Hepatic stellate cell (primary cell): ENCODE results near the gene INSIG1.

ENCODE experiments used
- DNase-seq: peaks from one replicate; pipeline ENCODE4 v3.0.0; 2011; ENCODE audit warnings: low spot score

Gene INSIG1

DNA sequence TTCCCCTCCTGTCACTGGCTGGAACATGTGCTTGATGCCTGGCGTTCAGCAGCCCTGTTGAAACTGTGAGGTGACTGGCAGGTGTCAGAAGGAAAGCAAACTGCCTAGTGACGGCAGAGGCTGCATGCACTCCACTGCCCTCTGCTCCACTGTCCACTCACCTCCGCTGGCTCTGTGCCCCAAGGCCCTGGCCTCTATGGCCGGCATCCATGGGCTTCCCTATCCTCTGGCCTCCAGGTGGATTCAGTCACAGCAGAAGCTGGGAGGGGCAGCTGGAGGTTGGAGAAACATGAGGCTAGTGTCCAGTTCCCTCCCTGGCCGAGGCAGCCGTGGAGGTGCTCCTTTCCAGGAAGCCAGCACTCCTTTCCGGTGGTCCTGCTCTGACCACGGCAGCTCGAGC, 31.2 kb upstream of the INSIG1 start:
- DNase-seq: no peak

DNA sequence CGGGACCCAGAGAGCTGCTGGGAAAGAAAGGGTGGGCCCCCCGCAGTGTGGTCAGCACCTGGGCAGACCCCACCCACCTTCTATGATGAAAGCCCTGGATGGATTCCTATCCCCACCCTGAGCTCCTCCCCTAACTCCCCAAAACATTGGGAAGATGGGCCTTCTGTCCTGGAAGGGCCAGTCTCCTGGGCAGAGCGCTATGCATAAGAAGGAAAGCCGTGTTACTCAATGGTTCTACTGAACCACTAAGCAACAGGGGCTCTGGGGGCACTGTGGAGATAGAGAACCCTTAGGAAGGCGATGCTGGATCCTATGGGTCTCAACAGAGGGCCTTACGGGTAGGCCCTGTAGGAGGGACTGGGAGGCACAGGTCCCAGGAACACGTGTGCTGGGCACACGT, 30.7 kb upstream of the INSIG1 start:
- no peak for DNase-seq

DNA sequence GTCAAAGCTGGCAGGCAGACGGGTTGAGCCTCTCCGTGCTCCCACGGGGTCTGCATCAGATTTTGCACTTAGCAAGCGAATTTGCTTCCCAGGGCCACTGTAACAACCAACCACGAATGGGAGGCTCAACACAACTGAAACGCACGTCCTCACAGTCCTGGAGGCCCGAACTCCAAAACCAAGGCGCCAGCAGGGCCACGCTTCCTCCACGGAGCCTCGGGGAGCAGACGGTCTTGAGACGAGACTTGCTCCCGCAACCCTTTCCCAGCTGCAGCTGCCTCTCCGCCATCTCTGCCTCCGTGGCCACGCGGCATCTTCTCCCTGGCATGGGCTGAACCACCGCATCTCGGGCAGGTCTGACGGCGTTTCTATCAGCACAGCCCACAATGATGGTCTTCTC, 30.2 kb upstream of the INSIG1 start:
- DNase-seq: no peak

DNA sequence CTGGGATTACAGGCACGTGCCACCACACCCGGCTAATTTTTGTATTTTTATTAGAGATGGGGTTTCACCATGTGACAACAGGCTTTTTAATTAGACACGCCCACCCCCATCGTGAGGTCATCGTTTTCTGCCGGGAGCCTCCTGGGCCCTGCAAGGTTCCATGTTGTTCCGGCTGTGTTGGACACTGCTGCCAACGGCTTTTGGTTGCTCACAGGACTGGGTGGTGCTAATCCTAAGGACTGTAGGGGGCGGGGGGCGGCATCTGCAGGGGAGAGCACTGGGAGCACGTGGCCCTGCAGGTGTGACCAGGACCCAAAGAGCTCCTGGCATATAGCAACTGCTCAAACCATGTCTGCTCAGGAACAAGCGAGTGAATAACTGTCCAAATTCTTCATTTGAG, 29.5 kb upstream of the INSIG1 start:
- no peak for DNase-seq

DNA sequence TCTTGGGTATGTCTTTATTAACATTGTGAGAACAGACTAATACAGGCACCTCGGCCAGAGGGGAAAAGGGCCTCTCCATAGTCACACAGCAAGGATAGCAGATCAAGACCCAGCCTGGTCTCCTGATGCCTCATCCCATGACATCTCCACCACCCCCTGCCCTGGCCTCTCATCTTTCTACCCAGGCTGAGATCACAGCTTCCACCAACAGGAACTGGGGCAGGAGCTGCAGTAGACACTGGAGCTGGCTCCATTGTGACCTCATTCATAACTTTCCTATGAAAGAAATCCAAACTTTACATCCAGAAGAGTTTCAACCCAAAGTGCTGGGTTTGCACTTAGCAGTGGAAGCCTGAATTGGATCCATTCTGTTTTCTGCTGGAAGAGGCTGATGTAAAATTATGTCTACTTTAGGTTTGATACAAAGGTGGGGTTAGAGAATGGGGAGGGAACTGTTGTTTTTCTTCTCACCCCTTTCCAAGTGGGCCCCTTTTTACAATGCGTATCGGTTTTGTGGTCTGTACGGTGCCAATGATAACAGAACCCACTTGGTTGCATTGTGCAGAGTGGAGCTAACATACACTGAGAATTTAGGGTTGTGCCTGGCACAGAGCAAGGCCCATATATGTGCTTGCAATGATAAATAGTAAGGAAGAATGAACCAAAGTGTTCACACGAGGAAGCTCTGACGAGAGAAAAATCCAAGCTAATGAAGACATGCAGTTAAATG, 28.6 kb upstream of the INSIG1 start:
- no peak for DNase-seq

DNA sequence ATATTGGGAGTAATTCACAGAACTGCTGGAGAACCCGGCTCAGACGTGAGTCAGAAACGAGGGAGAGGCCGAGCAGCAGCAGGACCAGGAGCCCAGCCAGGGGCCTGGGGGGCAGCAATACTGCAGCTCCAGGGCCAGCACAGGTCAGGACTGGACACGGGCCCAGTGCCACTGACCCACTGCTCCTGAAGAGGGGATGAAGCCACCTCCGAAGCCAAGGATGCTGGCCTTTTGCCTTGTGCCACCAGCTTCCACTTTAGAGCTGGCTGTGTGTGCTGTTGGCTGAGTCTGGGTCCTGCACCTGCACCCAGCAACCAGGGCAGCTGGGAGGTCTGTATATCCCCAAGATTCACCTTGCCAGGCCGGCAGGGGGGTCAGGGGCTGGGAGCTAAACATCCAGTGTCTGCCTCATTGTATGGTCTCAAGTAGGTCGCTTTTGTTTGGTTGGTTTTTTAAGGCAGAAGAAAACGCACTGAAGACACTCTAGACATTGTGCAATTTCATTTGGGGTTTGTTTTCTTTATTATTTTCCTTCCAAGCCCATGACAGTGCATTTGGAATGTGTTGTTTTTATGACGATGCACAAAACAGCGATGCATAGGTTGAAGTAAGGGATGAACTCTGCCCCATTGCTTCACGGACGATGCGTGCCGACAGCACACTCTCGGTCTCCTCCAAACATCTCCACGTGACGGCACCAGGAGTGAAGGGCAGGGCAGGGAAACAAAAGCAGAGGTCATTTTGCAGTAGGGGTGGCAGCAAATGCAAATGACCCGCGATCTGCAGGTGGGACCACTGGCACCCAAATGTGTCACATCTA, 27.7 kb upstream of the INSIG1 start:
- no peak for DNase-seq

DNA sequence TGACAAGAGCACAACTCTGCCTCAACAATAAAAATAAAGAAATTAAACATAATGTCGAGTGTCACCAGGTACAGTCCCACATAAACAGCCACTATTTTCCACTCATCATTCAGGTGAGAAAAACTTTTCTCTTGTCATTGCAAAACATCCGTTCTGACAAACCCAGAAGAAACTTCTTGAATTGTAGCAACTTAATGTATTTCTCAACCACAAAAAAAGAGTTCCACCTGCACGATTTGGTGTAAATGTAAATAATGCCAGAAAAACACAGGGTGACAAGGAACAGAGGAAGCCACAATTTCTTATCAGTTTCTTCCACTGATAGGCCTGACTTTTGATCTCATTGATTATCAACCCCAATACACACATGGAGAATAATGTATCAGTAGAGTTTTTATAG, 26.8 kb upstream of the INSIG1 start:
- no peak for DNase-seq

DNA sequence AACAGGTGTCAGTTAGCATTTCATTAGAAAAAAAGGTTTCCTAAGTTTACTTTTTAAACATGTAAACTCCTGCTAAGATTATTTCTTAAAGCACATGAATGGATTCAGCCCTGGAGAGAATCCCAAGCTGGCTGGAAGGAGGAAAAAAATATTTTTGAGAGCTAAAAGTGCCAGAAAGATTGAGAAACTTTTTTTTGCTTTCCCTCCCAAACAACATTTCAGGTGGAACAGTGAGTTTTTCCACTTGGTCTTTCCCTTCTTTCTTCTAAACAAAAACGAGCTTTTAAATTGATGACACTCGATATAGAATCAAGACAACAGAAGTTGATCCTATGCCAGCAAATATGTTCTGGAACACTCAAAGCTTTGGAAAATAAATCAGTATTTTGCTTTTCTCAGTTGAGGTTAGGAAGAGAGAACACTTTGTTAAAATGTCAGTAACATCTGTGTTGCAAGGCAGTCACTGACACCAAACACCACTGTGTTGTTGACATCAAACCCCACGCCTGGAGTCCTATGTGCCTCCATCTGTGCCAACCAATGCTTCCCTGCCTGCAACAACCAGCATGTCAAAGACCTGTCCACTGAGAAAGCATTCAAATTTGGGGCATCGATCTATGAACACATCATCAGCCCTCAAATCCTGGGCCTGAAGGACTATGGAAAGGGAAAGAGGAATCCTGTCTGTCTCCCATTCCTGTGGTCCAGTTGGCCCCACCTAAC, 22.9 kb upstream of the INSIG1 start:
- no peak for DNase-seq

DNA sequence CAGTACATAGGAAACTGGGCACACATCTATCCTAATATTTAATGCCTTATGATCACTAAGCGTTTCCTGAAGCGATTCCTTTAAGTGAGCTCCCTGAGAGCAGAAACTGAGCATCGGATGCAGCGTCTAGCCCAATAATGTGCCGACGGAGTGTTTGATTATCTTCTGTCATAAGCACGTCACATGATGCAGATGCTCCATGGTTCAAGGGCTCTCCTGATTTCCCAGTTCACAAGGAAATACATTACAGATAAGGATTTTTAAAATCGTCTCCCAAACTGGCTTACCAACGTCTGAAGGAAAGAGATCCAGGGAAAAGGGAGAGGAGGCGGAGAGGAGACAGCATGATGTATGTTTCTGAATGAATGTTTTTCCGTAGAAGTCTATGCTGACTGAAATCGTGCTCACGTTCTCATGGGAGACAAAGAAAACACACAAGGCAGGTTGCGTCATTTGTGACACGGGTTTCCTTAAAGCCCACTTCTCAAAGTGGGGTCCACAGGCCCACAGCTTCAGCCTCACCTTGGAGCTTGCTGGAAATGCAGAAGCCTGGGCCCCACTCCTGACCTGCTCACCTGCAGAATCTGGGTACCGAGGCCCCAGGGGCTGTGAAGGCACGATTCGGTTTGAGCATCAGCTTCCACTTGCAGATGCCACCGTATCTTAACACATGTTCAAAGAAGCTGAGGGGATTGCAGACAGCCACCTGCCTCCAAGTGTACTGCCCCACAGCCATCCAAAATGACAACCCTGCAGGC, 21.5 kb upstream of the INSIG1 start:
- no peak for DNase-seq

DNA sequence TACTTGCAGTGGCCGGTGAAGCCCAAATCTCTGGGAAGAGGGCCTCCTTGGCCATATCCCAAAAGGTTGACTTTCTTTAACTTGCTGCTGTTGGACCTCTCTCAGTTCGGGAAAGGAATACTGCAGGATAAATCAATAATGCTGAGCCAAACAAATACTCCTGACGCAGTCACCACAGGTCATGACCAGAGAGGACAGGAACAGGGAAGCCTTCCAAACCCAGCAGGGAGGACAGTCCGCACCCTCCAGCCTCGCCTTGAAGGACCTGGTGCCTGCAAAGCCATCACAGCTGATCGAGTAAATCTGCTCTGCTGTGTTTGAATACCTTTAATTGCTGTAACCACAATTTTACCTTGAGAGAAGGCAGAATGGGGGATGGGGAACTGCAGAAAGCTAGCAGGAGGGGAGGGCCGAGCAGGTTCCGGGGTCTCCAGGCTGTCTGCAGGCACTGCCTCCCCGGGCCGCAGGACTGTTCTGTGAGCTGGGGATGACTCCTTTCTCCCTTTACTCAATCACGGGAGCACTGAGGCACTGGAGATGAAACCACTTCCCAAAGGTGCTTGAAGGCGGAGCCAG, 20.8 kb upstream of the INSIG1 start:
- no peak for DNase-seq

DNA sequence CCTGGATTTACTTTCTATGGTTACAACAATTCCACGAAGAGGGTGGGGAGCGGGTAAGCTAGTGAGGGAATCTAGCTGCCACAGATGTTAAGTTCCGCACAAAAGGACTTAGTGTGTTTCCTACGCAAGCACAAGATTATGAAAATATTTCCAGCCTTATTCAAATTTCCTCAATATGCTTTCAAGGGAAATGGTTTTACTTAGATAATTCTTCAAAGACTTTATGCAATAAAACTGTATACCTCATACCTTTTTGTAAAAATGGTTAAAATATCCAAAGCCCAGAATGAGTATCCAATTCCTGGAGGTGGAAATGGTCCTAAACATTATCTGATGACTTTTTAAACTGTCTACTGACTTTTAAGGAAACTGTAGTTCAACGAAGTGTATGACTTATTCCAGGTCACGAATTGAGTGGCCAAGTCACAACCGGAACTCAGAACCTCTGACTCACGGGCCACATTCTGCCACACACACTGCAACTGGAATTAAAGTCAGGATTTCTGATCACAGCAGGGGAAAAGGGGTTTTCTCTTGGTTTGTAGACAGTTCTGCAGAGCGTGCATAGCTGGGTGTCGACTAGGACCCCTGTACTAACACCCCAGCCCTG, 20.2 kb upstream of the INSIG1 start:
- peak; percentile 32 for DNase-seq

DNA sequence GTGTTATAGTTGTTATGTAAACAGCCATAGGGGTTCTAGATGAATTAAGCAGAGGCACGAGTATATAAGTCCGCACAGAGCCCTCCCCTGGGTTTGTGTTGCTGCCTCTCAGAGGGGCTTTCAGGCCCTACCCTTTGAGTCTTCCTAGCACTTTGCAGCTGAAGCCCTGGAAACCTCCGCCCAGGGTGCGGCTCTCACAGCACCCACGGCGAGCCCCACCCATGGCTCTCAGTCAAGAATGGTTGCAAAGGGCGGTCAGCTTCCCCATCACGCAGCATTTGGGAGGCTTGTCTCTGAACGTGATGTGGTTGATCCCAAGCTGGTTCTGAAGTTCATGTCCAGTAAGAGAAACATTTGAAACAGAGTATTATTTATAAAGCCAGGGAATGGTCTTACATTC, 18.8 kb upstream of the INSIG1 start:
- DNase-seq: no peak

DNA sequence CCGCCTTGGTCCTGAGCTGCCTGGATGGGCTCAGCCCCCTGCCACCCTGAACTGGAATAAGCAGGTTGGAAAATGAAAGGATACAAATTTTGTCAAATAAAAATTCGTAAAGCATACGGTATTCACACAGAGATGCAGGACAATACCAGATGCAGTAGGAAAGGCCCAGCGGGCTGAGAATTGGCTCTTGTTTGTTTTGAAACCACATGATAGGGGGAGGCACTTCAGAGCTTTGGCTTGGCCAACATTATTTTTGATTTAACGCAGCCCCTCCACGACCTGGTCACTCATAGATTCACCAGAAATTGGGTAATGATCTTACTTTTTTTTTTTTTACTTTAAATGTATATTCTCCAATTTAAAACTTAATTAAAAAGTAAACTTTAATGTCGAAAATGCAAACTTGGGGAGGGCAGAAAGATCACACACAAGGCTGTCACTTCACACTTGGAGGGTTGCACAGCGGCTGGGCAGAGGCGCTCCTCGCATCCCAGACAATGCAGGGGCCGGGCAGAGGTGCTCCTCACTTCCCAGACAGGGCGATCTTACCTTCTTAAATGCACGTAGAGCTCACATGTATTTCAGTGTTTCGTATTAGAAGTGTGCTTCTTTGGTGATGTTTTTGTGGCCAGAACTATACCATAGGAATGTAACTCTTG, 17.8 kb upstream of the INSIG1 start:
- no peak for DNase-seq

DNA sequence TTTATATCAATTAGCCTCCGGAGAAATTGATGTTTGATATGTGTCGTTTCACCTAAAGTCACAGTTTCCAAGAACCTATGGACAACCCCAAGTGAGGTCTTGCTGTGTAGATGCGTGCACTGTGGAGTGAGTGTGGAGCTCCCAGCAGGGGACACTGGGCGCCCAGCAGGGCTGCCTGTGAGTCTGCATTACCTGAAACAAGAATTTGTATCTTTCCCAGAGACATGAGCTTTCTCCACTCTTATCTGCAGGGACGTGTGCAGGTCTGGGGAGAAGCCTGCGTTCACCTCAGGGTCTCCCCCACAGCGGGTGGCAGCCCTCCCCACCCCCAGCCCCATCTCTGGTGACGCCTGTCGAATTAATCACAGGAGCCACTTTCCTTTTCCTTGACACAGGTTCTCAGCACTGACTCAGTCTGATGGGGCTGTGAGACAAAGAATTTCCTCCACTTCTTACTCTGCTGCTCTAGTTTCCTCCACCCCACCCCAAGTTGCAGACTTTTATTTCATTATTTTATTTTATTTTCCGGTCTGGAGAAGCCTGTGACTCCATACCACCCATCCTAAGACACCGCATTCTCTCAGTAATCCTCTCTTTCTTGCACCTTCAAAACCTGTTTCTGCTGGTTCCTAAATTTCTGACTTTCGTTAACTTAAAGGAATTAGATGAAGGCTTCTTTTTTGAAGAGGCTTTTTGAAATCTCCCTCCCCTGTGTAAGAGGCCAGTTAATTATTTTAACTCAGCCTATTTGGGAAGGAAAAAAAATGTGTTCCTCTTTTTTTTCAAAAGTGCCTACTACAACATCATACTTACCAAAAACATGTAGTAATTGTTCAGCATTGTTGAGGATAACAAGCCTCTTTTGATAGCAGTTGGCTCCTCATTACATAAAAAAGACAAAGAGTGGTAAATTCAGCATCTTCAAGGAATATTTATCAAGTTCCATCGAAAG, 17.0 kb upstream of the INSIG1 start:
- no peak for DNase-seq

DNA sequence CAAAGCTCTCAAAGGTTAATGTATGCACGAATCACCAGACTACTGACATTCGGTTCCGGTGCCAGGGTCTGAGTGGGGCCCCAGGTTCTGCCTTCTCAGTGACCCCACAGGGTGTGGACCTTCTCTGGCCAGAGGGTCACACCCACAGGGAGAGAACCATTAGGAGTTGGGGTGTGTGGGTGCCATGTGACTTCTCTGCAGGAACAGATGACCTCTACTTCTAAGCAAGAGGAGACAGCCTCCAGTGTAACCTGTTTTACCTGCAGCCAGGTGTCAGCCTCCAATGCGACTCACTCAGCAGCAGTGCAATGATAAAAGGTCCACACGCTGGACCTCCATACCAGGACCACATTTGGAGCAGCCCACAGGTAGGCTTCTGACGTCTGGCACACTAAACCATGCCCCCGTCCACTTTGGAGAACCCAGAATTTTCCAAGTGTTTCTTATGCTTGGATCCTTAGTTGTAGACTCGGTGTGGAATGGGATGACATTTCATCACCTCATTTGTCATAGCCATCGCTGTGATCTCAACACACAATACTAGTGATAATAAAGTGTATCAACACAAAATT, 16.2 kb upstream of the INSIG1 start:
- no peak for DNase-seq

DNA sequence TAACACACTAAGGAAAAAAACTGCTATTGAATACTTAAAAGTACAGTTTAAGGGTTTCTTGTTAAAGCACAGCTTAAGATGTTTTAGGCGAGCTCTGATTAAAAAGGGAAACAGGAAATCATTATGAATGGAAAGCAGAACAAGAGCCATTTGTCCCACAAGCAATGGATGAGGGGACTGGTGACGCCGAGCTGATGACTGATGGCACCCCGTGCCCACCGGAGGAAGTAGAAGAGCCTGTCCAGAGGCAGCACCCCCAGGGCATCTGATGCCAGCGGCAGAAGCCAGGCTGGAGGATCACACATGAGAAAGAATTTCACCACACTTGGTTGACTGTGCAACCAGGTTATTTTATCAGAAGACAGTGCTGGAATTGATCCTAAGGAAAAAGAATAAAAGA, 15.0 kb upstream of the INSIG1 start:
- no peak for DNase-seq

DNA sequence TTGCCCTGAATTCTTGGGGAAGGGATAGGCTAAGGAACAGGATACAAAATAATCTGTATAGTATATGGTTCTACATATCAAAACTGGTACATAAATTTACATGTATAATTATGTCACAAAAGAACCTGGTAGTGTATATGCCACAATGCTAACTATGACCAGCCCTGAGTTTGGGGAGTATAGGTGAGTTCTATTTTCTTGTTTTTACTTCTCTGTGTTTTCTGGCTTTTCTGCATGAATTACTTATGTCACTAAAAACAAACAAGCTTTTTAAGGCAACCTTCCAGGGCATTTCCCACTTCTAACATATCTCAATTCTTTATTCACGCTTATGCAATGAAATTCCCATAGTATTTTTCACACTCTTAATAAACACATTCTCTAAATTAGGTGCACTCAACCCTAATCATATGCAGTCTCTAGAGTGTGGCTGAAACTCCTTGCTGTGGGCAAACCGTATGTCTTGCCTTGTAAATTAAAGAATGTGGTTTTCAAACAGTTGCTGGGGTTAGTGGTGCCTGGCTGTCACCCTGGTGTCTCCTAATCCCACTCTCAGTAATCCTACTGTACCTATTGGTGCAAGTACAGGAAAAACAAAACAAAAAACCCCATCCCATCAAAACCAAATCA, 14.0 kb upstream of the INSIG1 start:
- no peak for DNase-seq

DNA sequence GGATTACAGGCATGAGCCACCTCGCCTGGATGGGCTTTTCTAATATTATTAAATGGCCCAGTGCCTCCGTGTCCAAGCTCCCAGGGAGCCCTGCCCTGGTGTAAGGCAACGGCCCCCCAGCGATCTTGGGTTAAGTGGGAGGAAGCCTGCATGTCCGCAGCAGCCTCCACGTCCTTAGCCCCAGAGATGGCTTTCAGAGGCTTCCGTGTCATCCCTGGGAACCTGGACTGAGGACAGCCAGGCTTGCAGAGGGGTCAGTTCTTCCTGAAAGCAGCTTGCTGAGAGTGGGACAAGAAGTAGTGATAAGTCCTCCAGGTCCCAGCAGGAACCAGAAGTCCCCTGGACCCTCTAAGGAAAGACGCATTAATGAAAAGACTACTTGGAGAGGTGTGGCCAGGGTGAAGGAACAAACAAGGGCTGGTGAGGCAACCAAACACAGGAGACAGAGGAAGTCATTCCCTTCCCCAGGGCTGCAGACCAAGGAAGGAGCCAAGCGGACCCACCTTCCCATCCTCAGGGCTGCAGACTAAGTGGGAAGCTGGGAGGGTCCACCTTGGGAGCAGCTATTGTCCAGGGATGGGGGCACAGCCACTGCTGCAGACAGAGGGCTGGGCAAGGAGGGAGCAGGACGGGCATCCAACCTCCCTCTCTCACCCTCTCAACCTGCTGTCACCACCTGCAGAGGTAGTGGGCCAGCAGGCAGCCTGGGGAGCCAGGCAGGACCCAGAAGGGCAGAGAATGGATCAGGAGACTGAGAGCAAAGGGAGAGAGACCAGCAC, 13.0 kb upstream of the INSIG1 start:
- no peak for DNase-seq
